LNCAP (cell line): ENCODE data around the gene OLFM2.

ENCODE experiments used
- CTCF ChIP-seq: fragments of 450-650 bp; IDR thresholded peaks from 2 replicates; pipeline ENCODE4 v1.5.1; 2017; ENCODE audit warnings: mild to moderate bottlenecking

OLFM2 gene

GRCh38 chr19:9911524-9912185 is 24.7 kb downstream of the OLFM2 start:
- no peak for TF ChIP-seq CTCF

- TF ChIP-seq CTCF: no peak
Observed at GRCh38 chr19:9910625-9911024, 25.7 kb downstream of the OLFM2 start.

GRCh38 chr19:9909251-9909650 is 27.1 kb downstream of the OLFM2 start:
- TF ChIP-seq CTCF: no peak

- TF ChIP-seq CTCF: no peak
Observed at GRCh38 chr19:9906475-9907087, 29.7 kb downstream of the OLFM2 start.

GRCh38 chr19:9903336-9903735 is 33.0 kb downstream of the OLFM2 start:
- no peak for TF ChIP-seq CTCF

GRCh38 chr19:9901642-9902041 is 34.7 kb downstream of the OLFM2 start:
- no peak for TF ChIP-seq CTCF

DNA sequence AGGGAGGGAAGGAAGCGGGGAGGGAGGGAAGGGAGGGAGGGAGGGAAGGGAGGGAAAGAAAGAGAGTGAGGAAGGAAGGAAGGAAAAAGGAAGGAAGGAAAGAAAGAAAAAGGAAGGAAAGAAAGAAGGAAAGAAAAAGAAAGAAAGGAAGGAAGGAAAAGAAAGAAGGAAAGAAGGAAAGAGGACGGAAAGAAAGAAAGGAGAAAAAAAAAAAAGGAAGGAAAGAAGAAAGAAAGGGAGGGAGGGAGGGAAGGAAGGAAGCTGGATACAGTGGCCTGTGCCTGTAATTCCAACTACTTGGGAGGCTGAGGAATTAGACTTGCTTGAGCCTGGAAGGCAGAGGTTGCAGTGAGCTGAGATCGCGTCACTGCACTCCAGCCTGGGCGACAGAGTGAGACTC is 35.3 kb downstream of the OLFM2 start:
- TF ChIP-seq CTCF: no peak
